ENCODE results near the gene GNG4. TPM values are rescaled to one million over a fixed set of nuclear protein-coding genes. Genes with fewer than 3 reads are reported as not detected.

The GNG4 gene
- total and polyA plus RNA-seq, 9 of the 15 experiments (the other 6 are each of a cell fraction or from before 2014, with no cell fraction given): 0.06 to 0.58 (median 0.08) TPM; not detected in 4

DNA sequence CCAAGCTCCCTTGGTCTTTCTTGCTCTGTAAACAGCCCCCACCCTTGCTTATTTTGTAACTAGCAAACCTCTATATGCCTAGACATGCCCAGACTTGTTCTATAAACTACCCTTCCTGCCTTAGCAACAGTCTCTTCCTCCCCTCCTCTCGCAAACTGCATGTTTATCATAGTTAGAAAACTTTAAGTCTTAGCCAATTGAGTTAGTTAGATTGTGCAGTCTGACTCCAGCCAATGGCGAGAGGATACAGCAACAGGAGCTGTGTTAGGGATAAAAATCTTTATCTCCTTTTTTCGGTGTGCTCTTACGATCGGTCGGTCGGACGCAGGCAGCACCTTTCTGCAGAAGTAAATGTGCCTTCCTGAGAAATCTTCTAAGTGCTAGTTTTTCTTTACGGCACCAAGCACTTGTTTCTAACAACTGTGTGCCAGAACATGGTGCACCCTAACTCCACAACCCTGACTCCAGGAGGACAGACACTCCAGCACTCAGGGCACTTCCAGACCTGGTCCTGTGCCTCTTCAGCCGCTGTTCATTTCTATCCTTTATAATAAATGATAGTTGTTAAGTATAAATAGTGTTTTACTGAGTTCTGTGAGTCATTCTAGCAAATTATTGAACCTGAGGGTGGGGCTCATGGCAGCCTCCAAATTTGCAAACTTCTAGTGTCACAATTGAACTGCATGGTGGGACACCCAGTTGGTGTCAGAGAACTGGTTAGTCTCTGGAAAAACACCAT lies 25.7 kb upstream of the GNG4 start (continued):
- TF ChIP-seq, protein P1, sequence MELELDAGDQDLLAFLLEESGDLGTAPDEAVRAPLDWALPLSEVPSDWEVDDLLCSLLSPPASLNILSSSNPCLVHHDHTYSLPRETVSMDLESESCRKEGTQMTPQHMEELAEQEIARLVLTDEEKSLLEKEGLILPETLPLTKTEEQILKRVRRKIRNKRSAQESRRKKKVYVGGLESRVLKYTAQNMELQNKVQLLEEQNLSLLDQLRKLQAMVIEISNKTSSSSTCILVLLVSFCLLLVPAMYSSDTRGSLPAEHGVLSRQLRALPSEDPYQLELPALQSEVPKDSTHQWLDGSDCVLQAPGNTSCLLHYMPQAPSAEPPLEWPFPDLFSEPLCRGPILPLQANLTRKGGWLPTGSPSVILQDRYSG (tag; conservative IDR thresholded peaks at IDR 0.05; ENCODE audit: low read depth): no peak
- TF ChIP-seq KAT2B (IDR thresholded peaks at IDR 0.05; ENCODE audit: low read depth, low read length): no peak
- TF ChIP-seq MTF1 (CRISPR knock-in tag; IDR thresholded peaks at IDR 0.05; ENCODE audit: borderline replicate concordance): no peak
- TF ChIP-seq, protein P2, sequence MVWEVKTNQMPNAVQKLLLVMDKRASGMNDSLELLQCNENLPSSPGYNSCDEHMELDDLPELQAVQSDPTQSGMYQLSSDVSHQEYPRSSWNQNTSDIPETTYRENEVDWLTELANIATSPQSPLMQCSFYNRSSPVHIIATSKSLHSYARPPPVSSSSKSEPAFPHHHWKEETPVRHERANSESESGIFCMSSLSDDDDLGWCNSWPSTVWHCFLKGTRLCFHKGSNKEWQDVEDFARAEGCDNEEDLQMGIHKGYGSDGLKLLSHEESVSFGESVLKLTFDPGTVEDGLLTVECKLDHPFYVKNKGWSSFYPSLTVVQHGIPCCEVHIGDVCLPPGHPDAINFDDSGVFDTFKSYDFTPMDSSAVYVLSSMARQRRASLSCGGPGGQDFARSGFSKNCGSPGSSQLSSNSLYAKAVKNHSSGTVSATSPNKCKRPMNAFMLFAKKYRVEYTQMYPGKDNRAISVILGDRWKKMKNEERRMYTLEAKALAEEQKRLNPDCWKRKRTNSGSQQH (CRISPR knock-in tag; IDR thresholded peaks at IDR 0.05): no peak
- TF ChIP-seq NR2C1 (IDR thresholded peaks at IDR 0.05): no peak
- no peak for TF ChIP-seq NR2C1 (tag; IDR thresholded peaks at IDR 0.05)
- TF ChIP-seq HSF4 (CRISPR knock-in tag; IDR thresholded peaks at IDR 0.05; ENCODE audit: borderline replicate concordance): no peak
- peak in 1 of 2 experiments; percentile 70; a peak in 1 of 3 replicates for TF ChIP-seq CBX3 (IDR thresholded peaks at IDR 0.05; ENCODE audit: borderline replicate concordance in 1 of 2, low read length in 2 of 2)
- TF ChIP-seq PPARD (CRISPR knock-in tag; IDR thresholded peaks at IDR 0.05): no peak
- TF ChIP-seq, protein P3, sequence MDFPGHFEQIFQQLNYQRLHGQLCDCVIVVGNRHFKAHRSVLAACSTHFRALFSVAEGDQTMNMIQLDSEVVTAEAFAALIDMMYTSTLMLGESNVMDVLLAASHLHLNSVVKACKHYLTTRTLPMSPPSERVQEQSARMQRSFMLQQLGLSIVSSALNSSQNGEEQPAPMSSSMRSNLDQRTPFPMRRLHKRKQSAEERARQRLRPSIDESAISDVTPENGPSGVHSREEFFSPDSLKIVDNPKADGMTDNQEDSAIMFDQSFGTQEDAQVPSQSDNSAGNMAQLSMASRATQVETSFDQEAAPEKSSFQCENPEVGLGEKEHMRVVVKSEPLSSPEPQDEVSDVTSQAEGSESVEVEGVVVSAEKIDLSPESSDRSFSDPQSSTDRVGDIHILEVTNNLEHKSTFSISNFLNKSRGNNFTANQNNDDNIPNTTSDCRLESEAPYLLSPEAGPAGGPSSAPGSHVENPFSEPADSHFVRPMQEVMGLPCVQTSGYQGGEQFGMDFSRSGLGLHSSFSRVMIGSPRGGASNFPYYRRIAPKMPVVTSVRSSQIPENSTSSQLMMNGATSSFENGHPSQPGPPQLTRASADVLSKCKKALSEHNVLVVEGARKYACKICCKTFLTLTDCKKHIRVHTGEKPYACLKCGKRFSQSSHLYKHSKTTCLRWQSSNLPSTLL (IDR thresholded peaks at IDR 0.05): no peak
- TF ChIP-seq ELF1 (tag; IDR thresholded peaks at IDR 0.05): no peak
- TF ChIP-seq NFYB (IDR thresholded peaks at IDR 0.05; ENCODE audit: extremely low read depth, insufficient read length): no peak
- TF ChIP-seq, protein P4, sequence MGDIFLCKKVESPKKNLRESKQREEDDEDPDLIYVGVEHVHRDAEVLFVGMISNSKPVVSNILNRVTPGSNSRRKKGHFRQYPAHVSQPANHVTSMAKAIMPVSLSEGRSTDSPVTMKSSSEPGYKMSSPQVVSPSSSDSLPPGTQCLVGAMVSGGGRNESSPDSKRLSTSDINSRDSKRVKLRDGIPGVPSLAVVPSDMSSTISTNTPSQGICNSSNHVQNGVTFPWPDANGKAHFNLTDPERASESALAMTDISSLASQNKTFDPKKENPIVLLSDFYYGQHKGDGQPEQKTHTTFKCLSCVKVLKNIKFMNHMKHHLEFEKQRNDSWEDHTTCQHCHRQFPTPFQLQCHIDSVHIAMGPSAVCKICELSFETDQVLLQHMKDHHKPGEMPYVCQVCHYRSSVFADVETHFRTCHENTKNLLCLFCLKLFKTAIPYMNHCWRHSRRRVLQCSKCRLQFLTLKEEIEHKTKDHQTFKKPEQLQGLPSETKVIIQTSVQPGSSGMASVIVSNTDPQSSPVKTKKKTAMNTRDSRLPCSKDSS (IDR thresholded peaks at IDR 0.05; ENCODE audit: low read depth, partially characterized antibody): peak; percentile 56
- TF ChIP-seq HDAC1 (IDR thresholded peaks at IDR 0.05): no peak
- TF ChIP-seq, protein P5, sequence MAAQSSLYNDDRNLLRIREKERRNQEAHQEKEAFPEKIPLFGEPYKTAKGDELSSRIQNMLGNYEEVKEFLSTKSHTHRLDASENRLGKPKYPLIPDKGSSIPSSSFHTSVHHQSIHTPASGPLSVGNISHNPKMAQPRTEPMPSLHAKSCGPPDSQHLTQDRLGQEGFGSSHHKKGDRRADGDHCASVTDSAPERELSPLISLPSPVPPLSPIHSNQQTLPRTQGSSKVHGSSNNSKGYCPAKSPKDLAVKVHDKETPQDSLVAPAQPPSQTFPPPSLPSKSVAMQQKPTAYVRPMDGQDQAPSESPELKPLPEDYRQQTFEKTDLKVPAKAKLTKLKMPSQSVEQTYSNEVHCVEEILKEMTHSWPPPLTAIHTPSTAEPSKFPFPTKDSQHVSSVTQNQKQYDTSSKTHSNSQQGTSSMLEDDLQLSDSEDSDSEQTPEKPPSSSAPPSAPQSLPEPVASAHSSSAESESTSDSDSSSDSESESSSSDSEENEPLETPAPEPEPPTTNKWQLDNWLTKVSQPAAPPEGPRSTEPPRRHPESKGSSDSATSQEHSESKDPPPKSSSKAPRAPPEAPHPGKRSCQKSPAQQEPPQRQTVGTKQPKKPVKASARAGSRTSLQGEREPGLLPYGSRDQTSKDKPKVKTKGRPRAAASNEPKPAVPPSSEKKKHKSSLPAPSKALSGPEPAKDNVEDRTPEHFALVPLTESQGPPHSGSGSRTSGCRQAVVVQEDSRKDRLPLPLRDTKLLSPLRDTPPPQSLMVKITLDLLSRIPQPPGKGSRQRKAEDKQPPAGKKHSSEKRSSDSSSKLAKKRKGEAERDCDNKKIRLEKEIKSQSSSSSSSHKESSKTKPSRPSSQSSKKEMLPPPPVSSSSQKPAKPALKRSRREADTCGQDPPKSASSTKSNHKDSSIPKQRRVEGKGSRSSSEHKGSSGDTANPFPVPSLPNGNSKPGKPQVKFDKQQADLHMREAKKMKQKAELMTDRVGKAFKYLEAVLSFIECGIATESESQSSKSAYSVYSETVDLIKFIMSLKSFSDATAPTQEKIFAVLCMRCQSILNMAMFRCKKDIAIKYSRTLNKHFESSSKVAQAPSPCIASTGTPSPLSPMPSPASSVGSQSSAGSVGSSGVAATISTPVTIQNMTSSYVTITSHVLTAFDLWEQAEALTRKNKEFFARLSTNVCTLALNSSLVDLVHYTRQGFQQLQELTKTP (IDR thresholded peaks at IDR 0.05; ENCODE audit: low read depth in 1 of 2, partially characterized antibody in 2 of 2): no peak
- no peak for TF ChIP-seq CBX1 (IDR thresholded peaks at IDR 0.05; ENCODE audit: low read depth)

All from K562 (cell line).